Sigmoid colon (tissue), 4 donors: Measurements from ENCODE around the gene C2CD3.

Experiments used
- EP300 ChIP-seq, 4 donors: sonication (generic); formaldehyde crosslinking; IDR thresholded peaks; one replicate each; pipeline ENCODE4 v1.6.1; 2017; ENCODE audit warnings: antibody characterized with exemption in 4 of 4
- POLR2A ChIP-seq, 2 donors: fragments of 450-650 bp; IDR thresholded peaks; one replicate each; pipeline ENCODE4 v1.6.1; 2016; ENCODE audit warnings: antibody characterized with exemption in 2 of 2, mild to moderate bottlenecking in 2 of 2, moderate library complexity in 2 of 2
- TF ChIP-seq, protein P1 (sequence below), 4 experiments: fragments of 450-650 bp in 3 of 4; fragments of 200-600 bp in 1 of 4; IDR thresholded peaks; one replicate each; pipeline ENCODE4 v1.5.1; 2016 to 2019; ENCODE audit warnings: antibody characterized with exemption in 4 of 4, mild to moderate bottlenecking in 3 of 4, moderate library complexity in 2 of 4

DNA sequence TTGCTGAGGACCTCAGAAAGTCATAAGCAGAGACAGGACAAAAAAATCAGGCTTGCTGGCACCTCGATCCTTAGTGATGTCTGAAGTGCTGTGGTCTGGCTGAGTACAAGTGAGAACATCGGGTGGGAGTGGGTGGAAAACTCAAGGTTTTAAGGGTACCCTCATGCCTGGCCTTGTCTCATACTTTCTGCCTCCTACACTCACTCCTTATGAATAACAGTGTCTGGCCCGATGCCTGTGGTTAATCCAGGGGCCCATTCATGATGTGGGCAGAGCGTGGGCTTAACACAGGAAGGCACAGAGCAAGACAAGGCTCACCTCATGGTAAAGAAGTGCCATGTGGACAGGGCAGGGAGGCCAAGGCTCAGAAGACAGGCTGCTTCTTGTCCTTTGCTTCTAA is 150.9 kb downstream of the C2CD3 start:
- no peak for TF ChIP-seq POLR2A (IDR thresholded peaks at IDR 0.05)
- TF ChIP-seq, protein P1, sequence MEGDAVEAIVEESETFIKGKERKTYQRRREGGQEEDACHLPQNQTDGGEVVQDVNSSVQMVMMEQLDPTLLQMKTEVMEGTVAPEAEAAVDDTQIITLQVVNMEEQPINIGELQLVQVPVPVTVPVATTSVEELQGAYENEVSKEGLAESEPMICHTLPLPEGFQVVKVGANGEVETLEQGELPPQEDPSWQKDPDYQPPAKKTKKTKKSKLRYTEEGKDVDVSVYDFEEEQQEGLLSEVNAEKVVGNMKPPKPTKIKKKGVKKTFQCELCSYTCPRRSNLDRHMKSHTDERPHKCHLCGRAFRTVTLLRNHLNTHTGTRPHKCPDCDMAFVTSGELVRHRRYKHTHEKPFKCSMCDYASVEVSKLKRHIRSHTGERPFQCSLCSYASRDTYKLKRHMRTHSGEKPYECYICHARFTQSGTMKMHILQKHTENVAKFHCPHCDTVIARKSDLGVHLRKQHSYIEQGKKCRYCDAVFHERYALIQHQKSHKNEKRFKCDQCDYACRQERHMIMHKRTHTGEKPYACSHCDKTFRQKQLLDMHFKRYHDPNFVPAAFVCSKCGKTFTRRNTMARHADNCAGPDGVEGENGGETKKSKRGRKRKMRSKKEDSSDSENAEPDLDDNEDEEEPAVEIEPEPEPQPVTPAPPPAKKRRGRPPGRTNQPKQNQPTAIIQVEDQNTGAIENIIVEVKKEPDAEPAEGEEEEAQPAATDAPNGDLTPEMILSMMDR (IDR thresholded peaks at IDR 0.05): no peak
- no peak for TF ChIP-seq EP300 (IDR thresholded peaks at IDR 0.05)
